ENCODE measurements around the gene EEFSEC. TPM values are rescaled to one million over a fixed set of nuclear protein-coding genes. Genes with fewer than 3 reads are reported as not detected.
A peak's percentile ranks its signal among the peaks of the same experiment; 100 is the strongest.

Gene EEFSEC
- total RNA-seq, 3 donors from 2014 or later: 13.9 to 28.2 (median 19.8) TPM

GRCh38 chr3:128167973-128168674 lies 14.8 kb downstream of the EEFSEC start:
- Histone ChIP-seq H3K4me3 (no peak overlapping the region), H3K27ac (no peak overlapping the region), H3K27me3 (no peaks in the 10 kb centered on the region), H3K36me3 (no peaks in the 10 kb centered on the region), H3K9me3 (no peaks in the 10 kb centered on the region), H3K4me1 (no peaks in the 10 kb centered on the region)
- no peak for DNase-seq (ENCODE audit: low spot score in 2 of 2)
- TF ChIP-seq POLR2AphosphoS5 (IDR thresholded peaks at IDR 0.05) (no peak), POLR2A (IDR thresholded peaks at IDR 0.05) (no peak)
- TF ChIP-seq, protein P1, sequence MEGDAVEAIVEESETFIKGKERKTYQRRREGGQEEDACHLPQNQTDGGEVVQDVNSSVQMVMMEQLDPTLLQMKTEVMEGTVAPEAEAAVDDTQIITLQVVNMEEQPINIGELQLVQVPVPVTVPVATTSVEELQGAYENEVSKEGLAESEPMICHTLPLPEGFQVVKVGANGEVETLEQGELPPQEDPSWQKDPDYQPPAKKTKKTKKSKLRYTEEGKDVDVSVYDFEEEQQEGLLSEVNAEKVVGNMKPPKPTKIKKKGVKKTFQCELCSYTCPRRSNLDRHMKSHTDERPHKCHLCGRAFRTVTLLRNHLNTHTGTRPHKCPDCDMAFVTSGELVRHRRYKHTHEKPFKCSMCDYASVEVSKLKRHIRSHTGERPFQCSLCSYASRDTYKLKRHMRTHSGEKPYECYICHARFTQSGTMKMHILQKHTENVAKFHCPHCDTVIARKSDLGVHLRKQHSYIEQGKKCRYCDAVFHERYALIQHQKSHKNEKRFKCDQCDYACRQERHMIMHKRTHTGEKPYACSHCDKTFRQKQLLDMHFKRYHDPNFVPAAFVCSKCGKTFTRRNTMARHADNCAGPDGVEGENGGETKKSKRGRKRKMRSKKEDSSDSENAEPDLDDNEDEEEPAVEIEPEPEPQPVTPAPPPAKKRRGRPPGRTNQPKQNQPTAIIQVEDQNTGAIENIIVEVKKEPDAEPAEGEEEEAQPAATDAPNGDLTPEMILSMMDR (IDR thresholded peaks at IDR 0.05): no peak
- intact Hi-C loops (cut with DNase I; ENCODE audit: low total_unique reads): no loop called here

DNA sequence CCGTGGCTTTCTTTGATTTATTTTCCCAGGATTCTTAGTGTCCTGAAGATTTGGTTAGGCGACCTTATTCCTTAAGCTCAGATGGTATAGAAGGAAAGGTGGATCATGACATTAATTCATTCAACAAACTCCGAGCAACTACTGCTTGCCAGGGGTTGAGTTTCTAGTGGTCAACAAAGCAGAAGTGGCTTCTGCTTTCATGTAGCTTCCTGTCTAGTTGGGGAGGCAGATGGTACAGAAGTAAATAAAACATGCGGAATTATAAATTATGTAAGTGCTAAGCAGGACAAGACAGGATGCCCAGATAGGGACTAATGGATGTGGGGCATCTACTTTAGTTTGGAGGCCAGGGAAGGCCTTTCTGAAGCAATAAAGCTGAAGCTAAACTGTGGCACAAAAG lies 15.6 kb downstream of the EEFSEC start:
- H3K27ac ChIP-seq: no peak overlapping the region
- H3K36me3 ChIP-seq: no peaks in the 10 kb centered on the region
- H3K4me3 ChIP-seq: no peak overlapping the region
- no peaks in the 10 kb centered on the region for H3K4me1 ChIP-seq
- no peaks in the 10 kb centered on the region for H3K9me3 ChIP-seq
- intact Hi-C loops (cut with DNase I; ENCODE audit: low total_unique reads): no loop called here
- H3K27me3 ChIP-seq: no peaks in the 10 kb centered on the region
- DNase-seq (ENCODE audit: low spot score in 2 of 2): no peak
- TF ChIP-seq POLR2AphosphoS5 (IDR thresholded peaks at IDR 0.05): no peak
- TF ChIP-seq, protein P1 (IDR thresholded peaks at IDR 0.05): no peak
- TF ChIP-seq POLR2A (IDR thresholded peaks at IDR 0.05): no peak

DNA sequence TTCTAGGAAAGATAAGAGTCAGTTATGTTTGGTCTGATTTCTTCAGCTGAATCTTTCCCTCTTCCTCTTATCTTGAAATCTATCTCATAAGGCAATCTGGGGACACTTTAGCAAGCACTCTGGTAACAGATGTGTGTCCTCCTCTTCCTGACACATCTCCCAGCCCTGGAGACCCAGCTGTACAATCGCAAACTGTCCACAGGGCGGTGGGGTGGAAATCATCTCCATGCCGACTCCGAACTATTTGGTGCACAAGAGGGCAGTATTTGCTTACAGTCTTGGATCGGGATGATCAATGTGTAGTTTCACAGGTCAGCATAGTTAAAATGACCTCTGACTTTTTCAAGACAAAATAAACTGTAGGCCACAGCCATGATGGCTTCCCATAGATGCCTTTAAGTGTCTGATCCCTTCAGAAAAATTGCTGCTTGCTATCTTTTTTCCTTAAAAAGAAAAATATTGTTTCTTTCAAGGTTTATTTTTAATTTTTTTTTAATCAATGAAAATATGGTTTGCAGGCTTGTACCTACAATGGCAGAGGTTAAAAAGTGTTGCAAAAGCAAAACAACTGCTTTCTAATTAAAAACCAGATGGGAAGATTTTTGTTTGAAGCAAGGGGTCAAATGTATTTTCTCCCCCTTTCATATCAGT lies 17.7 kb downstream of the EEFSEC start:
- peaks cover 0 to 9% of the 10 kb centered on the region in 2 donors for H3K4me1 ChIP-seq
- no peak overlapping the region for H3K27ac ChIP-seq
- peak; percentile 26 to 61 for DNase-seq (ENCODE audit: low spot score in 2 of 2)
- no peaks in the 10 kb centered on the region for H3K27me3 ChIP-seq
- H3K9me3 ChIP-seq: no peaks in the 10 kb centered on the region
- H3K36me3 ChIP-seq: no peaks in the 10 kb centered on the region
- H3K4me3 ChIP-seq: no peak overlapping the region
- intact Hi-C loops (cut with DNase I; ENCODE audit: low total_unique reads): no loop called here
- TF ChIP-seq POLR2A (IDR thresholded peaks at IDR 0.05): no peak
- TF ChIP-seq, protein P1 (IDR thresholded peaks at IDR 0.05): peak; percentile 57 to 88 (median 75)
- TF ChIP-seq POLR2AphosphoS5 (IDR thresholded peaks at IDR 0.05): no peak

- Histone ChIP-seq H3K4me3 (no peak overlapping the region), H3K27me3 (no peaks in the 10 kb centered on the region), H3K9me3 (no peaks in the 10 kb centered on the region), H3K36me3 (no peaks in the 10 kb centered on the region), H3K4me1 (peaks cover 0 to 9% of the 10 kb centered on the region in 2 donors), H3K27ac (no peak overlapping the region)
- intact Hi-C loops (cut with DNase I; ENCODE audit: low total_unique reads): no loop called here
- no peak for DNase-seq (ENCODE audit: low spot score in 2 of 2)
- TF ChIP-seq, protein P1 (IDR thresholded peaks at IDR 0.05): no peak
- no peak for TF ChIP-seq POLR2A (IDR thresholded peaks at IDR 0.05)
- no peak for TF ChIP-seq POLR2AphosphoS5 (IDR thresholded peaks at IDR 0.05)
Measured at GRCh38 chr3:128173200-128173599, 19.9 kb downstream of the EEFSEC start.

- no peak for DNase-seq (ENCODE audit: low spot score in 2 of 2)
- Histone ChIP-seq H3K27me3 (no peaks in the 10 kb centered on the region), H3K9me3 (no peaks in the 10 kb centered on the region), H3K4me1 (peaks cover 0 to 9% of the 10 kb centered on the region in 2 donors), H3K4me3 (no peak overlapping the region), H3K27ac (no peak overlapping the region), H3K36me3 (no peaks in the 10 kb centered on the region)
- intact Hi-C loops (cut with DNase I; ENCODE audit: low total_unique reads): no loop called here
- TF ChIP-seq, protein P1 (IDR thresholded peaks at IDR 0.05): no peak
- TF ChIP-seq POLR2A (IDR thresholded peaks at IDR 0.05): no peak
- no peak for TF ChIP-seq POLR2AphosphoS5 (IDR thresholded peaks at IDR 0.05)
Measured at GRCh38 chr3:128173849-128174248, 20.6 kb downstream of the EEFSEC start.

All from breast epithelium (tissue), 4 donors.